GM04504 (cell line): ENCODE results near the gene RBM17.
"Not testable (repeated sequence)": the region's sequence is repeated elsewhere in the genome, so short reads cannot be mapped to it uniquely, and the experiment has no call there.

Experiments
- DNase-seq: peaks from one replicate; pipeline ENCODE4 v3.0.0-alpha.2; 2012; ENCODE audit warnings: low read depth

RBM17 gene

DNA sequence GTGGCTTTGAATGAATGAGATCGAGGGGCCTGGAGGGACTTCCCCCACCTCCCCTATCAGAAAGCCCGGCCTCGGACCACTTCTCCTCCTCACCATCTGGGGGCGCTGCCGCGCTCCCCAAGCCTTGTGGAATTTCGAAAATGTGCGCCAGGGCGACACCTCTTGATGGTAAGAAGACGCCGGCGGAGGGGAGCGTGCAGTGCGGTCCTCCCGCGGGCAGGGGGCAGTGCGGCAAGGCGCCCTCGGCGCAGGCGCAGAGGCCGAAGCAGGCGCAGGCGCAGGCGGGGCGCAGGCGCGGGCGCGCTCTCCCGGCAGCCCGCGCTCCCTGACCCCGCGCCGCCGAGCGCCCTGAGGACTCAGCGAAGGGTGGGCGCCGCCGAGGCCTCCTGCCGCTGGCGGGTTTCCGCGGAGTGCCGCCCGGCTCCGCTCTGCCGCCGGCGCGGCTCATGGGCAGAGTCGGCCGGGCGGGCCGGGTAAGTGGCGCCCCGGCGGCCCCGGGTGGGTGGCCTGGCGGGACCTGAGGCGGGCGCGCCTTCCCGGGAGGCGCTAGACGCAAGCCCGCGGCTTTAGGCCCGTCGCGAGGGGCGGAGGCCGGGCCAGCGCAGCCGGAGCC lies at the start of gene RBM17:
Gene RBM17, plus strand, starts transcription at position 314 of the 613 bp plus-strand sequence. CDS start 8,032 bp downstream, outside the sequence.
- DNase-seq: peak; percentile 89

DNA sequence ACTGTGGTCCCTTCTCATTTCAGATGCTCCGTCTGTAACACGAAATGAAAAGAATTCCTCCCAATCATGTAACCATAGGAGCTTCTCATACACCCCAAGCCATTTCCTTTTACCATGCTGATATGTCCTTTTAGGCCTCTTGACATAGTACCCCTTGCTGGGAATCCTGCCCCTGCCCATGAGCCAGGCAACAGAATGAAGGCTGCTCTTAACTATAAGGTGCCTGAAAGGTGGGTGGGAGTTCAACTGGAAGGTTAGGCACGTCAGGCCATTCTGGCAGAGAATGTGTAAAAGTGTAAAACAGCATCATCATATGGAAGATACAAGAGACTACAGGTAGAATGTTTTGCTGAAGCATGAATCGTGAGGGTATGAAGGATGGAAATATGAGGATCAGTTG lies 49.1 kb upstream of the RBM17 start:
- DNase-seq: no peak

GRCh38 chr10:6040205-6040604 lies 48.6 kb upstream of the RBM17 start:
- DNase-seq: no peak

- DNase-seq: not testable (repeated sequence)
These were observed 45.5 kb upstream of the RBM17 start for GRCh38 chr10:6043377-6043776.

- no peak for DNase-seq
These were observed 44.8 kb upstream of the RBM17 start for GRCh38 chr10:6044060-6044459.

DNA sequence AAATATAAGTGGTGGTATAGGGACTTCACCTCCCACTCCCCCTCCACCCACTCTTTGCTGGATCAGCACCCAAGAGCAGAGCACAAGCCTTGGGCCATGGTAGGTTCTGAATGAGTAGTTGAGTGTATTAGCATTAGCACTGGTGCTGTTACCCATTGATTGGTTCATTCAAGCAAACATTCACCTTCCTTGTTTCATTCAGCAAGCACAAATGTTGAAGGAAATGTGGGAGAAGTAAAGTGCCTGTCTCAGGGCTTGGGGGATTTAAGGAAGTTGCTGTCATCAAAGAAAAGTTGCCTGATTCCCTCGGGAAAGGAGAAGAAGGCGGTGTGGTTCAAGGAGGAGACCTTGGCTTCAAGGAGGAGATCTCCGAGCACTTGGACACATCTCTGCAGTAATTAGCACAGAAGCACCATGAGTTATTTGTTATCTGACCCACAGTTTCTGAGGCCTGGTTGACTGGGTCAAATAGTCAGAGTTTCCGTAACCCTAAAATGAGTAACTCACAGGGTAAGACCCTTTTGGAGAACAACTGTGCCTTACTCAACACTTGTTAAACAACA lies 44.0 kb upstream of the RBM17 start:
- no peak for DNase-seq

DNA sequence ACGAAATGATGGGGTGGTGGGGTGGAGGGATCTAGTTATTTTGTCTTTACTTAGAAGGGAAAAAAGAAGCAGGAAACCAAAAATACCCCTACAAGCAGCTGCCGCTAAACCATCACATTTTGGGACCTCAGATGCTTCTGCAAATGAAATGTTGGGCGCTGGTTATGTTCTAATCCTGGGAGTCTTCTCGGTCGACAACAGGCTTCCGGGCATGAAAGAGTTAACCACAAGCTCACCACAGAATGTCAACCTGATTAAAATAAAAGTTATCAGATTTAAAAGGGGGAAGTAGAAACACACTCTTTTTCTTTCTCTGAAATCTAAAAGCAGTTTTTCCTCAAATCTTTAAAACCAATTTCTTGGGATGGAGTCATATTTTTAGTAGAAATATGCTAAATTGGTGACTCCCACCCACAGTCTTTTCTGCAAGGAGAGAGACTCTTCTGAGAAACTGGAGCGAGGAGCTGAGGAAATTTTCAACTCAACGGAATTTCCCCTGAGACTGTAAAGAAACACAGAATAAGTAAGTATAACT lies 43.5 kb upstream of the RBM17 start:
- DNase-seq: no peak

DNA sequence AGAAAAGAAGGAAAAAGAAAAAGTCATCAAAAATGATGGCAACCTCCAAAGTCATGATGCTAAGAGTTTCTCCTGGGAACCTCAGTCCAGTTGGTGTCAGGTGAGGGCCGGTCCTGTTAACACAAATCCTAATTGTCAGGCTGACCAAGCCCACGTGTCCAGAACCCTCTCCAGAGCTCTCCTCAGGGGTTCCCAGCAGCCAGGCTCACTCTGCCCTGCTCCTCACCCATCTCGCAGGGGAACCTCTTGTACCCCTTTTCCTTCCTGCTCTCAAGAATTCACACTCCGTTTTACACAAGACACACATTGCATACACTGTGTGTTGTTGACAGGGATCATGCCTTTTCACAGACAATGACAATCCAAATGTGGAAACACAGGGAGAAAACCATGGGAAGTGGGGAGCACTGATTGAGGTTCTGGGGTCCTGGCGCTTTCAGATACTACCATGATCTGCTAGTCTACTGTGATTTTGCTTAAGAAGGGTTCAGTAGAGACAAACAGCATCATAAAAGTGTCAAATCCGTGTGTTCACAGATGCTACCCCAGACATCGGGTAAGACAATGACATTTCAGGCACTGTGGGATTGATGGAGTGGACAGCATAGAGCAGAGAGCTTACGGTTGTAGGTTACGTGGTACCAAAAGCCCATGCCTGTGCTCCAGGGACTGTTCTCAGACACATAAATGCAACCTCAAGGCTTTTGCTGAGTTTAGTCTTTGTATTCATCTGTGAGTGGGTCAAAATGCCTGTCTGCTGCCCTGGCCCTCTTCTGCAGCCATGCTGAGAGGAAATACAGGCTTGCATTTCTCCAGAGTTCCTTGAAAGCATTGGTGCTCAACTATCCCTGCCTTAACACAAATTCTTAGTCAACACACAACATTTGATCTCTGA lies 42.7 kb upstream of the RBM17 start:
- no peak for DNase-seq

- DNase-seq: no peak
These were observed 41.8 kb upstream of the RBM17 start for GRCh38 chr10:6046773-6047611.

- no peak for DNase-seq
These were observed 41.0 kb upstream of the RBM17 start for GRCh38 chr10:6047847-6048246.

- no peak for DNase-seq
These were observed 40.4 kb upstream of the RBM17 start for GRCh38 chr10:6048281-6049030.

DNA sequence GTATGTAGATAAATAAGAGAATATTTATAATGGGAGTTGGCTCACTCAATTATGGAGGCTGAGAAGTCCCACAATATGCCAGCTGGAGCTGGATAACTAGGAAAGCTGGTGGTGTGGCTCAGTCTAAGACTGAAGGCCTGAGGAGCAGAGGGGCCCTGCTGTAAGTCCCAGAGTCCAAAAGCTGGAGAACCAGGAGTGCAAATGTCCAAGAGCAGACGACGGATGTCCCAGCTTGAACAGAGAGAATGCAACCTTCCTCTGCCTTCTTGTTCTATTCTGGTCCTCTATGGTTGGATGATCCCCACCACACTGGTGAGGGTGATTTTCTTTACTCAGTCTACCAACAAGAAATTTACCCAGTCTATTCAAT lies 39.8 kb upstream of the RBM17 start:
- no peak for DNase-seq

DNA sequence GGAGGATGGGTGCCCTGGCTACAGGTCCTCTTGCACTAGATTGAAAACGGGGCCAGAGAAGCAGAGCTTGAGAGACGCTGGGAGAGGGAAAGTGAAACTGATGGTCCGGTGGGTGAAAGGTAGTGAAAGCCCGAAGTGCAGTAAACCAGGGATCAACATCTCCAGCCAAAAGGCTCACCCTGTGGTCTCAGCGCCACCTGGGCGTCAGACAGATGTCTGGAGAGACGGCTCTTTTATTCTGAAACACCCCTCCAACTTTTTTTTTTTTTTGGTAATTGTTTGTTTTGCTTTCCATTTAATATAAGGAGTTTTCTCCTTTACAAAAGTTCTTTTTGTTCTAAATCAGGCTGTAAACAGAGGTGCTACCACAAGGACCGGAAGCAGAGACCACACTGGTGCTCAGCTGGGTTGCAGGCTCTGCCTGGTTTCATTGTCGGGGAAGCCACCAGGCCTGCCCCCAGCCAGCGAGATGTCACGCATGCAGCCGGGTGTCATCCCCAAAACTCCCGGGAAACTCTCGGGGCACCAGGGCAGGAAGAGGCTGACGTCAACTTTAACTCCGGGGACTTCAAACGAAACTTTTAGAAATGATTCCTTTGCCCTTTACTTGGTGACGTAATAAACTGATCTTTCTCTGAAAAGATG lies 37.9 kb upstream of the RBM17 start:
- DNase-seq: peak; percentile 33

DNA sequence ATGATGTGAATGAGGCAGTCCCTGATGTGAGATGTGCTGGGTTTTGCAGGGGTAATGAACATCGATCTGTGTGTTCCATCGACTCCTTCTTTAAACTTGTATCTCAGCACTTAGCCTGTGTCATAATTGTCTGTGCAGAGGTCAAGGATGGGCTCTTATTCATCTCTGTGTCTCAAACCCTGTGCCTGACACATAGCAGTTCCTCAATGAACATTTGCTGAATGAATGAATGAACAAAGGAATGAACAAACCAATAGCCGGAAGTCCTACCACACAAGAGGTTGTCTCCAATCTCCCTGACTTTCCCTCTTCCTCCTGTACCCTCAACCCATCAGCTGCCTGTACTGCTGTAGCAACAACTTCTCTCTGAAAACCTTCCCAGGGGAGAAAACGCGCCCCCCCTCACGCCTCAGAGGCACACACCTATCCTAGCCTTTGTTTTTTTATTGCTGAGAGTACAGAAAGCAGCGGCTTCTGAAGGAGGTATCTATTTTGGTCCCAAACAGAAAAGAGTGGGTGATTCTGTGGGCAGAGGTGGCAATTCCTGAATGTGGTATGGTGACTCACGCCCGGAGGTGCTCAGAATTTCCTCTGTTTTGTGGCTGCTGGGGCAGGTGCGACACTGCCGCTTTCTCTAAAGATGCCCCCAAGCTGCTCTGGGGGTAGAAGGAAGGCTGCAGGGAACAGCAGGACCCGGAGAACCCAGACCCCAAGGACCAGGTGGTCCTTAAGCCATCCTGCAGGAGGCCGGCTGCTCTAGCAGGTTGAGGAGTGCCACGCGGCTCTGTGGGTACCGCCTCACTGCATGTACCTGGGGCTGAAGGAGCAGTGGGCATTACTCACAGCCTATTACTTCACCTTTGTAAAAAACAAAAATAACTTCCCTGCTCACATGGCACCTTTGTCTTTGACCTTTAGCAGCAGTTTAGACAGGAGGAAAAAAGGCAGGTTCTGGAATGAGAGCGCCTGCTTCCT lies 36.3 kb upstream of the RBM17 start:
- DNase-seq: no peak

- DNase-seq: no peak
These were observed 35.5 kb upstream of the RBM17 start for GRCh38 chr10:6053303-6053702.

- no peak for DNase-seq
These were observed 34.8 kb upstream of the RBM17 start for GRCh38 chr10:6053816-6054631.

- no peak for DNase-seq
These were observed 34.0 kb upstream of the RBM17 start for GRCh38 chr10:6054884-6055283.

DNA sequence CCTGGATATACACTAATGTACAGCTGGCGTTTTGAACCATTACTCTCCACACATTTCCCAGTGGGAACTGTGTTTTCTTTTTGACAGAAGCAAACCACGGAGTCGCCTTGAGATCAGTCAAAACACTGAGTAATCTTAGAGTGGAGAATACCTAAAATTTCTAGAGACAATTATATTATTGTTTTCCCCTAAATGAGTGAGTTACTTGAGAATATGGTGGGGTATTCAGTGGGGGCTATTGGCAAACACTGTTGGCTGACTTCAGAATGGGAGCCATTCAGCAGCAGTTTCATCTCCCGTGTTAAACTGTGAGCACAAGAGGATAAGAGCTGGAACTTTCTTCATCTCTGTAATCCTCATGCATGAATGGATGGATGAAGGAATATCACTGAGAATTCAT lies 32.9 kb upstream of the RBM17 start:
- no peak for DNase-seq
